Thoracic aorta (tissue), 2 donors: ENCODE results near the gene ADGRL2. TPM values are rescaled to one million over a fixed set of nuclear protein-coding genes. Genes with fewer than 3 reads are reported as not detected.

Source experiments
- ATAC-seq: fragments of 150-250 bp; one replicate; pipeline ENCODE4 v1.8.0; 2017; ENCODE audit warnings: low read depth; ENCODE audit not compliant: insufficient number of reproducible peaks, low FRiP score
- DNase-seq: peaks from one replicate; pipeline ENCODE4 v3.0.0-alpha.2; 2020; ENCODE audit warnings: low spot score
- H3K27ac ChIP-seq, 2 donors: fragments of 200-600 bp; sonication (generic); 1 replicate in 1 of 2; 2 replicates in 1 of 2; pipeline ENCODE4 v1.5.1; 2016; ENCODE audit warnings: mild to moderate bottlenecking in 2 of 2, moderate library complexity in 2 of 2
- H3K27me3 ChIP-seq: fragments of 200-600 bp; sonication (generic); replicated peaks from 2 replicates; pipeline ENCODE4 v1.6.0; 2016; ENCODE audit warnings: mild to moderate bottlenecking; ENCODE audit not compliant: insufficient read depth
- H3K36me3 ChIP-seq: fragments of 200-600 bp; sonication (generic); one replicate; pipeline ENCODE4 v1.5.1; 2016
- H3K4me1 ChIP-seq, 2 donors: fragments of 200-600 bp; sonication (generic); 1 replicate in 1 of 2; 2 replicates in 1 of 2; pipeline versions ENCODE4 v1.5.1 to v1.6.0; 2016; ENCODE audit warnings: low read depth in 2 of 2, mild to moderate bottlenecking in 1 of 2; ENCODE audit not compliant: control insufficient read depth in 1 of 2
- H3K4me3 ChIP-seq: fragments of 200-600 bp; sonication (generic); 2 replicates; pipeline ENCODE4 v1.5.1; 2016; ENCODE audit warnings: mild to moderate bottlenecking
- H3K9me3 ChIP-seq: fragments of 200-600 bp; sonication (generic); 2 replicates; pipeline ENCODE4 v1.5.1; 2016
- CTCF ChIP-seq: fragments of 200-600 bp; sonication (generic); IDR thresholded peaks from one replicate; pipeline ENCODE4 v1.5.1; 2019; ENCODE audit warnings: antibody characterized with exemption
- total RNA-seq, 2 donors: library from RNA; depleted of rRNA; stranded (reverse); fragments of >200 nt; gene quantifications; one replicate each; pipeline versions ENCODE4 v1.1.0 to v1.2.3, GENCODE V29; 2016

The ADGRL2 gene
- total RNA-seq, 2 donors from 2014 or later: 53.3 to 67.2 TPM

DNA sequence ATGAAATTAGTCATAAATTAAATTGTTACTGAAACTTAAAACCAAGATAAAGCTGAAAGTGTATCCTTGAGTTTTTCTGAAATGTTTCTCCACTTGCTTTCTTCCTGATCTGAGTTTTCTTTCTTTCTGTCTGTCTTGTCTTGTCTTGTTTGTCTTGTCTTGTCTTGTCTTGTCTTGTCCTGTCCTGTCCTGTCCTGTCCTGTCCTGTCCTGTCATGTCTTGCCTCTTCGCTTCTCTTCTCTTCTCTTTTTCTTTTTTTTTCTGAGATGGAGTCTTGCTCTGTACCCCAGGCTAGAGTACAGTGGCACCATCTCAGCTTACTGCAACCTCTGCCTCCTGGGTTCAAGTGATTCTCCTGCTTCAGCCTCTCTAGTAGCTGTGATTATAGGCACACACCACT, 73.7 kb downstream of the ADGRL2 start:
- H3K36me3 ChIP-seq: no peaks in the 10 kb centered on the region
- no peaks in the 10 kb centered on the region for H3K27me3 ChIP-seq
- H3K4me1 ChIP-seq: peaks cover 24 to 58% of the 10 kb centered on the region in 2 donors
- TF ChIP-seq CTCF: no peak
- no peaks in the 10 kb centered on the region for H3K9me3 ChIP-seq
- no peak overlapping the region for H3K4me3 ChIP-seq
- no peak for ATAC-seq
- H3K27ac ChIP-seq: no peak overlapping the region
- no peak for DNase-seq

DNA sequence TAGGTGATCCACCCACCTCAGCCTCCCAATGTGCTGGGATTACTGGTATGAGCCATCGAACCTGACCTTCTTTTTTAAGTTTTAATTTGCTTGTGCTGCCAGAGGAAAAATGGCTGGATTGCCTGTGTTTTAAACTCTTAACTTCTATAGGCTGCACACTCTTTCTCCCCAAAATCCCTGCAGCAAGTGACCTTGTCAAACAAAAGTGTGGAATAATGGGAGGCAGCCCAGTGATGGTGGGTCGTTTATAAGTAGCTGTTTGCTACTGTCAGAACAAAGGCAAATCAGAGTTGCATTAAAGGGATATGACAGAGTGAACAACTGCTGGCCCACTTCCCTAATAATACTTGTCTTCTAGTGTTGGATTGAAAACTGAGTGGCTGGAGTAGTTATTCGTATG, 74.2 kb downstream of the ADGRL2 start:
- no peaks in the 10 kb centered on the region for H3K36me3 ChIP-seq
- DNase-seq (no peak), ATAC-seq (no peak)
- no peak overlapping the region for H3K27ac ChIP-seq
- no peaks in the 10 kb centered on the region for H3K27me3 ChIP-seq
- H3K4me3 ChIP-seq: no peak overlapping the region
- no peak for TF ChIP-seq CTCF
- H3K9me3 ChIP-seq: no peaks in the 10 kb centered on the region
- H3K4me1 ChIP-seq: peaks cover 24 to 58% of the 10 kb centered on the region in 2 donors

DNA sequence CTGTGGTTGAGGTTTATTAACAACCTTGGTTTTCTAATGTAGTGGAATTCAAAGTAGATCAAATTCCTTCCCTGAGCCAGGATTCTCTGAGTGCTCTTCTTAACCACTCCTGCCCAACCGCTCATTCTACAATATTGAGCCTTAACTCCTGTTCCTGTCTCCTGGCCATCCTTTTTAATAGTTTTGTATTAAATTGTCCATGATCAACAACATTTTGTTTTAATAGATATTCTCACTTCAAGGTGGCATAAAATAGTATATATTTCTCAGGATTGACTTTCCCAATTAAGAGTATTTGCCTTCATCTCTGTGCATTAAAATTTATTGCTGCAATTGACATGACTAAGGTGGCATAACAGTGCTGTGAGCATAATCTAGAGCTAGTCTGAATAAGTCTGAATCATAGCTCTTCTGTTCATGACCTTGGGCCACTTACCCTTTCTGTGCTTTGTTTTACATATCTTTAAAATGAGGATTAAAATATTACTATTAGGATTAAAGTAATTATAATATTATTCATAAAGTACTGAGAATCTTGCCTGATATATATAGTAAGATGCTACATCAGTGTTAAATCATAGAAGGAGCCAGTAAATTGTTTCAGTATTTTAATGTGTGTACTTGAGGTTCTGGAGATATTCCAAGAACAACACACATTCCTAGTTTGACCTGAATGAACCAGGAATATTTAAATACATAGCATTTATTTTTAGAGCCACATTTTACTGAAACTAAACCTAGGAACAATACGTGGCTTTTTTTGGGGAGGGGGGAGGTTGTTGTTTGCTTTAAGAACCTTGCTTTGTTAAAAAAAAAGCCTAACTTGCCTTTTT, 76.4 kb downstream of the ADGRL2 start:
- ATAC-seq: no peak
- peaks cover 24 to 64% of the 10 kb centered on the region in 2 donors for H3K4me1 ChIP-seq
- peak overlapping the region in 1 of 2 donors; percentile 19 for H3K27ac ChIP-seq

GRCh38 chr1:81877940-81878339, 77.2 kb downstream of the ADGRL2 start:
- peaks cover 24 to 66% of the 10 kb centered on the region in 2 donors for H3K4me1 ChIP-seq

More for the DNA sequence above, 76.4 kb downstream of the ADGRL2 start:
- no peak for DNase-seq
- no peaks in the 10 kb centered on the region for H3K36me3 ChIP-seq
- H3K9me3 ChIP-seq: no peaks in the 10 kb centered on the region
- TF ChIP-seq CTCF: no peak
- no peaks in the 10 kb centered on the region for H3K27me3 ChIP-seq
- H3K4me3 ChIP-seq: peak overlapping the region; percentile 27

More at GRCh38 chr1:81877940-81878339, 77.2 kb downstream of the ADGRL2 start:
- H3K36me3 ChIP-seq: no peaks in the 10 kb centered on the region
- TF ChIP-seq CTCF: no peak
- no peak for DNase-seq
- ATAC-seq: no peak
- H3K9me3 ChIP-seq: no peaks in the 10 kb centered on the region
- H3K27me3 ChIP-seq: no peaks in the 10 kb centered on the region
- peak overlapping the region; percentile 27 for H3K4me3 ChIP-seq
- no peak overlapping the region for H3K27ac ChIP-seq
